Measurements from ENCODE around the gene NDUFAF3.

DNA sequence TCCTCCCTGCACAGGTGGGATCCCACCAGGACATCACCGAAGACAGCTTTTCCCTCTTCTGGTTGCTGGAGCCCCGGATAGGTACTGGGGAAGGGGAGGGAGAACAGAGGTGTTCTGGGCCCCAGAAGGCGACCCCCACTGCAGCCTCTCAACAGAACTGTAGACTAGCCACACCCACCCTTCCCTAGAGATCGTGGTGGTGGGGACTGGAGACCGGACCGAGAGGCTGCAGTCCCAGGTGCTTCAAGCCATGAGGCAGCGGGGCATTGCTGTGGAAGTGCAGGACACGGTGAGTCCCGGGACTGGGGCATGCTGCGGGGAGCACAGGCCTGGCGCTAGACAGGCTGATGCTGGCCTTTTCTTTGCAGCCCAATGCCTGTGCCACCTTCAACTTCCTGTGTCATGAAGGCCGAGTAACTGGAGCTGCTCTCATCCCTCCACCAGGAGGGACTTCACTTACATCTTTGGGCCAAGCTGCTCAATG, 809 bp downstream of the NDUFAF3 start:
- TF ChIP-seq, protein P1, sequence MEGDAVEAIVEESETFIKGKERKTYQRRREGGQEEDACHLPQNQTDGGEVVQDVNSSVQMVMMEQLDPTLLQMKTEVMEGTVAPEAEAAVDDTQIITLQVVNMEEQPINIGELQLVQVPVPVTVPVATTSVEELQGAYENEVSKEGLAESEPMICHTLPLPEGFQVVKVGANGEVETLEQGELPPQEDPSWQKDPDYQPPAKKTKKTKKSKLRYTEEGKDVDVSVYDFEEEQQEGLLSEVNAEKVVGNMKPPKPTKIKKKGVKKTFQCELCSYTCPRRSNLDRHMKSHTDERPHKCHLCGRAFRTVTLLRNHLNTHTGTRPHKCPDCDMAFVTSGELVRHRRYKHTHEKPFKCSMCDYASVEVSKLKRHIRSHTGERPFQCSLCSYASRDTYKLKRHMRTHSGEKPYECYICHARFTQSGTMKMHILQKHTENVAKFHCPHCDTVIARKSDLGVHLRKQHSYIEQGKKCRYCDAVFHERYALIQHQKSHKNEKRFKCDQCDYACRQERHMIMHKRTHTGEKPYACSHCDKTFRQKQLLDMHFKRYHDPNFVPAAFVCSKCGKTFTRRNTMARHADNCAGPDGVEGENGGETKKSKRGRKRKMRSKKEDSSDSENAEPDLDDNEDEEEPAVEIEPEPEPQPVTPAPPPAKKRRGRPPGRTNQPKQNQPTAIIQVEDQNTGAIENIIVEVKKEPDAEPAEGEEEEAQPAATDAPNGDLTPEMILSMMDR (IDR thresholded peaks at IDR 0.05): peak in 1 of 6 experiments; percentile 9
- TF ChIP-seq POLR2A (IDR thresholded peaks at IDR 0.05): no peak

Data from esophagus squamous epithelium (tissue), 4 donors.